Naive B cell (primary cell): ENCODE results near the gene FSD1. TPM values are rescaled to one million over a fixed set of nuclear protein-coding genes. Genes with fewer than 3 reads are reported as not detected.
"Not testable (repeated sequence)": the region's sequence is repeated elsewhere in the genome, so short reads cannot be mapped to it uniquely, and the experiment has no call there.

ENCODE experiments used
- ATAC-seq, 2 donors: fragments of 150-1000 bp; cut with Tn5 transposase; 2 replicates each; pipeline ENCODE4 v1.10.0; 2021; ENCODE audit warnings: low read depth in 2 of 2, mild to moderate bottlenecking in 2 of 2, moderate library complexity in 2 of 2
- DNase-seq: peaks from one replicate; pipeline ENCODE4 v3.0.0; 2022
- H3K27ac Mint-ChIP-seq, 6 donors: one replicate each; pipeline ENCODE4 v1.8.0; 2020 to 2022; ENCODE audit warnings: mild to moderate bottlenecking in 6 of 6, mixed read lengths in 6 of 6, moderate library complexity in 5 of 6, inconsistent platforms in 2 of 6
- H3K27me3 Mint-ChIP-seq, 3 donors: one replicate each; pipeline ENCODE4 v1.8.0; 2021 to 2022; ENCODE audit warnings: mixed read lengths in 3 of 3, mild to moderate bottlenecking in 1 of 3
- H3K36me3 Mint-ChIP-seq, 2 donors: one replicate each; pipeline ENCODE4 v1.8.0; 2020 to 2022; ENCODE audit warnings: mixed read lengths in 2 of 2, inconsistent platforms in 1 of 2, mild to moderate bottlenecking in 1 of 2
- H3K4me1 Mint-ChIP-seq, 3 donors: one replicate each; pipeline ENCODE4 v1.8.0; 2020 to 2022; ENCODE audit warnings: mixed read lengths in 3 of 3, inconsistent platforms in 1 of 3, mild to moderate bottlenecking in 1 of 3, moderate library complexity in 1 of 3
- H3K4me3 Mint-ChIP-seq, 8 donors: one replicate each; pipeline ENCODE4 v1.8.0; 2020 to 2022; ENCODE audit warnings: mild to moderate bottlenecking in 8 of 8, mixed read lengths in 8 of 8, moderate library complexity in 8 of 8, inconsistent platforms in 2 of 8
- H3K9me3 Mint-ChIP-seq, 7 donors: one replicate each; pipeline ENCODE4 v1.8.0; 2020 to 2022; ENCODE audit warnings: mixed read lengths in 7 of 7, mild to moderate bottlenecking in 5 of 7, inconsistent platforms in 2 of 7, moderate library complexity in 1 of 7
- polyA plus RNA-seq, 6 donors: library from polyadenylated mRNA; unstranded; fragments of 300-500 nt; fragmentation: Illumina TruSeq; gene quantifications; one replicate each; pipeline ENCODE4 v1.2.3, GENCODE V29; 2021; ENCODE audit warnings: low read depth in 6 of 6

Gene FSD1
- polyA plus RNA-seq, 6 donors from 2014 or later, result 1.00 to 1.6 (median 1.3) TPM; not detected in 2

- H3K27me3 Mint-ChIP-seq, result peaks cover 0 to 15% (median 0%) of the 10 kb centered on the region in 3 donors
- H3K27ac Mint-ChIP-seq, H3K36me3 Mint-ChIP-seq, DNase-seq, H3K4me1 Mint-ChIP-seq, H3K9me3 Mint-ChIP-seq, ATAC-seq, H3K4me3 Mint-ChIP-seq: not testable (repeated sequence)
Observed at GRCh38 chr19:4274321-4274686, 30.1 kb upstream of the FSD1 start.

GRCh38 chr19:4277191-4277696 is 27.2 kb upstream of the FSD1 start:
- no peaks in the 10 kb centered on the region for H3K9me3 Mint-ChIP-seq
- no peak for ATAC-seq
- H3K4me3 Mint-ChIP-seq, result no peak overlapping the region
- peaks cover 4 to 11% (median 6%) of the 10 kb centered on the region in 3 donors for H3K4me1 Mint-ChIP-seq
- H3K27ac Mint-ChIP-seq, result no peak overlapping the region
- peaks cover 0 to 8% of the 10 kb centered on the region in 2 donors for H3K36me3 Mint-ChIP-seq
- peaks cover 3 to 42% (median 8%) of the 10 kb centered on the region in 3 donors for H3K27me3 Mint-ChIP-seq
- DNase-seq, result no peak

GRCh38 chr19:4278010-4278409 is 26.4 kb upstream of the FSD1 start:
- H3K4me3 Mint-ChIP-seq, result no peak overlapping the region
- H3K9me3 Mint-ChIP-seq, result no peaks in the 10 kb centered on the region
- H3K27me3 Mint-ChIP-seq, result peaks cover 3 to 42% (median 13%) of the 10 kb centered on the region in 3 donors
- ATAC-seq (no peak), DNase-seq (no peak)
- peaks cover 0 to 8% of the 10 kb centered on the region in 2 donors for H3K36me3 Mint-ChIP-seq
- H3K4me1 Mint-ChIP-seq, result peaks cover 4 to 11% (median 6%) of the 10 kb centered on the region in 3 donors
- no peak overlapping the region for H3K27ac Mint-ChIP-seq

- H3K9me3 Mint-ChIP-seq, result no peaks in the 10 kb centered on the region
- peak within 1 kb of the TSS in 6 of 8 donors; percentile 8 to 56 (median 48) for H3K4me3 Mint-ChIP-seq
- H3K27ac Mint-ChIP-seq, result peak within 1 kb of the TSS in 2 of 6 donors; percentile 37 to 47
Observed at GRCh38 chr19:4278419-4279266, 25.8 kb upstream of the FSD1 start, which contains the start of gene SHD. Gene SHD, plus strand, starts transcription at chr19:4279266. Its CDS starts 798 bp downstream, at chr19:4280064.

GRCh38 chr19:4279267-4279529 is 25.2 kb upstream of the FSD1 start:
- no peaks in the 10 kb centered on the region for H3K9me3 Mint-ChIP-seq
- ATAC-seq (peak in 1 of 2 donors; percentile 18), DNase-seq (no peak)
- H3K27me3 Mint-ChIP-seq, result peaks cover 3 to 42% (median 16%) of the 10 kb centered on the region in 3 donors
- peaks cover 4 to 11% (median 6%) of the 10 kb centered on the region in 3 donors for H3K4me1 Mint-ChIP-seq
- H3K36me3 Mint-ChIP-seq, result peaks cover 0 to 8% of the 10 kb centered on the region in 2 donors
- no peak overlapping the region for H3K27ac Mint-ChIP-seq
- H3K4me3 Mint-ChIP-seq, result no peak overlapping the region

More at GRCh38 chr19:4278419-4279266, 25.8 kb upstream of the FSD1 start, which contains the start of gene SHD:
- H3K4me1 Mint-ChIP-seq, result peaks cover 4 to 11% (median 6%) of the 10 kb centered on the region in 3 donors
- no peak for ATAC-seq
- H3K36me3 Mint-ChIP-seq, result peaks cover 0 to 8% of the 10 kb centered on the region in 2 donors
- H3K27me3 Mint-ChIP-seq, result peaks cover 3 to 42% (median 16%) of the 10 kb centered on the region in 3 donors
- no peak for DNase-seq

GRCh38 chr19:4279530-4280422 is 24.6 kb upstream of the FSD1 start:
- H3K4me3 Mint-ChIP-seq, result peak overlapping the region in 3 of 8 donors; percentile 19 to 56 (median 20)
- ATAC-seq, result no peak
- H3K27ac Mint-ChIP-seq, result peak overlapping the region in 1 of 6 donors; percentile 47

GRCh38 chr19:4284176-4284958 is 20.0 kb upstream of the FSD1 start:
- Mint-ChIP-seq H3K4me1 (peaks cover 4 to 8% (median 6%) of the 10 kb centered on the region in 3 donors), H3K4me3 (no peak overlapping the region), H3K36me3 (peaks cover 0 to 7% of the 10 kb centered on the region in 2 donors), H3K27me3 (peaks cover 7 to 46% (median 23%) of the 10 kb centered on the region in 3 donors), H3K9me3 (no peaks in the 10 kb centered on the region), H3K27ac (no peak overlapping the region)
- ATAC-seq (peak in 1 of 2 donors; percentile 32), DNase-seq (no peak)

More at GRCh38 chr19:4279530-4280422, 24.6 kb upstream of the FSD1 start:
- H3K9me3 Mint-ChIP-seq, result no peaks in the 10 kb centered on the region
- peaks cover 0 to 8% of the 10 kb centered on the region in 2 donors for H3K36me3 Mint-ChIP-seq
- peaks cover 3 to 47% (median 16%) of the 10 kb centered on the region in 3 donors for H3K27me3 Mint-ChIP-seq
- no peak for DNase-seq
- H3K4me1 Mint-ChIP-seq, result peaks cover 4 to 11% (median 6%) of the 10 kb centered on the region in 3 donors

GRCh38 chr19:4284974-4285373 is 19.4 kb upstream of the FSD1 start:
- ATAC-seq (no peak), DNase-seq (no peak)
- Mint-ChIP-seq H3K4me1 (peaks cover 0 to 5% (median 1%) of the 10 kb centered on the region in 3 donors), H3K27me3 (peaks cover 7 to 40% (median 17%) of the 10 kb centered on the region in 3 donors), H3K4me3 (no peak overlapping the region), H3K36me3 (peaks cover 0 to 1% of the 10 kb centered on the region in 2 donors), H3K9me3 (no peaks in the 10 kb centered on the region), H3K27ac (no peak overlapping the region)

GRCh38 chr19:4286141-4286540 is 18.3 kb upstream of the FSD1 start:
- H3K36me3 Mint-ChIP-seq, ATAC-seq, DNase-seq, H3K4me3 Mint-ChIP-seq, H3K9me3 Mint-ChIP-seq, H3K4me1 Mint-ChIP-seq, H3K27ac Mint-ChIP-seq: not testable (repeated sequence)
- H3K27me3 Mint-ChIP-seq, result peaks cover 4 to 29% (median 16%) of the 10 kb centered on the region in 3 donors

- no peaks in the 10 kb centered on the region for H3K4me1 Mint-ChIP-seq
- H3K27ac Mint-ChIP-seq, result no peak overlapping the region
- DNase-seq (no peak), ATAC-seq (no peak)
- no peaks in the 10 kb centered on the region for H3K9me3 Mint-ChIP-seq
- no peaks in the 10 kb centered on the region for H3K36me3 Mint-ChIP-seq
- peaks cover 4 to 20% (median 8%) of the 10 kb centered on the region in 3 donors for H3K27me3 Mint-ChIP-seq
- H3K4me3 Mint-ChIP-seq, result no peak overlapping the region
Observed at GRCh38 chr19:4288091-4288777, 16.2 kb upstream of the FSD1 start.

GRCh38 chr19:4291184-4291732 is 13.1 kb upstream of the FSD1 start:
- no peak overlapping the region for H3K4me3 Mint-ChIP-seq
- H3K36me3 Mint-ChIP-seq, result no peaks in the 10 kb centered on the region
- H3K27ac Mint-ChIP-seq, result peak overlapping the region in 2 of 6 donors; percentile 52 to 59
- peaks cover 2 to 14% (median 3%) of the 10 kb centered on the region in 3 donors for H3K27me3 Mint-ChIP-seq
- no peaks in the 10 kb centered on the region for H3K9me3 Mint-ChIP-seq
- H3K4me1 Mint-ChIP-seq, result no peaks in the 10 kb centered on the region
- no peak for ATAC-seq
- no peak for DNase-seq

- Mint-ChIP-seq H3K4me3 (no peak overlapping the region), H3K9me3 (peaks cover 0 to 1% (median 0%) of the 10 kb centered on the region in 7 donors), H3K27ac (no peak overlapping the region), H3K27me3 (peaks cover 0 to 16% (median 0%) of the 10 kb centered on the region in 3 donors), H3K4me1 (no peaks in the 10 kb centered on the region), H3K36me3 (no peaks in the 10 kb centered on the region)
- ATAC-seq (no peak), DNase-seq (no peak)
Observed at GRCh38 chr19:4292515-4292914, 11.9 kb upstream of the FSD1 start.
